Measurements from ENCODE around the gene PIGW. TPM values are rescaled to one million over a fixed set of nuclear protein-coding genes. Genes with fewer than 3 reads are reported as not detected.

Gene PIGW
- total RNA-seq (2014; rRNA removed; shearing (Covaris generic)) = 15.7 and 16.7 TPM in 2 replicates
- 17.8 and 22.6 TPM in 2 replicates for polyA plus RNA-seq (2015; cell fraction: cytosol; rRNA removed)
- polyA plus RNA-seq (2015; cell fraction: nucleus; rRNA removed) = 15.2 and 15.5 TPM in 2 replicates

DNA sequence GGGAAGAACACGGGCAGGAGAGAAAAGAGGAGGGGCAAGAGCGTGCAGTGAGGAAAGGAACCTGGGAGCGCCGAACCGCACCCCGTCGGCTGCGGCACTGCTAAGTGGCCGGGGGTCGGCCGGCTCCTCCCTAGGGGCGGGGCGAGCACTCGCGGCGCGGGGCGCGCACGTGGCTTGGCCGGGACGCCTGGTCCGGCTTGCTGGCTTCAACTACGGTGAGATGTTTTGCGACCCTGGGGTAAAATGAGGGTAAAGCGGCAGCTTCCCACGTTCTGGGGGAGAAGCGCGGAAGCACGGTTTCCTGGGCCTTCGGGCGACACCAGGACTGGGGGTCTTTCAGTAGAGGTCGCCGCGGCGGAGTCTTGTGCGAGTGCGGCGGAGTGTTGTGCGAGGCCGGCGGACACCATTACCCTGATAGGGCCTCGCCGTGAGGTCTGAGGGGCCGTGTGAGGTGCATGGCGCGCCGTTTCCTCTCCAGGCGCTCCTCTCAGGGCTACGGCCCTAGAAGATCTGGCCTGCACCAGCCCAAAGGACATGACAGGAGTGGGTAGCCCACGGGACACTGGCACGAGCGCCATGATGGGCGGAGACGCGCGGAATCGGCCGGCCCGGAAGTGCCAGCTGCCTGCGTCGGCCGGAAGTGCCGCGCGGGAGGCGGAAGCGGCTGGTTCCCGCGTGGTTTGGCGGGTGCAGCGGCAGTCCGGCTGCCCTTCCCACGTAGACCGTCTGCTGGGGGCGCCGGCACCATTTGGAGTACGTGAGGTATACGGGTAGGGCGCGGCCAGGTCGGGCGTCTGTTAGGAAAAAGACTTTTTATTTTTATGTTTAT, at the start of gene PIGW, which contains the start of gene MYO19:
Gene PIGW, plus strand, starts transcription at position 148 of the 829 bp plus-strand sequence. CDS start 2,115 bp downstream, outside the sequence.
Gene MYO19, minus strand, starts transcription at position 29 of the 829 bp plus-strand sequence. CDS start 2,330 bp downstream, outside the sequence.
- in situ Hi-C loops (cut with HindIII; ENCODE audit: low pct_unique_long_range_greater_than_20kb, low sequenced_read_pairs) = no loop called here
- peak; percentile 90 for DNase-seq (ENCODE audit: low read depth, low spot score)

DNA sequence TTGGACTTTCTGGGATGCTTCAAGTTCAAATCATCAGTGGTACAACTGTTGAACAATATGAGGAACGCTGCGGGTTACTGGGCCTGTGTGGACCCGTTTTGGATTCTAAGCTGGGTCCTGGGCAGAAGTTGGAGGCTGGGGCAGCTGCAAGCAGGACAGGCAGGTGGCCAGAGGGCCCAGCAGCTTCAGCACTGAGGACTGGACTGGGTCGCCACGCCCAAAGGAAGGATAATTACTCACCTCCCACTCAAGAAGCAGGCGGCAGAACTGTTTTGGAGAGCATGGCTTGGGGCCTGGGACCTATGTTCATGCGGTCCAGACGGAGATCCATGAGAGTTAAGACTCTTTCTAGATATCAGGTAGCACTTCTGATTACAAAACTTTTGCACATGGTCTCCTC, 49.8 kb upstream of the PIGW start:
- no peak for DNase-seq (ENCODE audit: low read depth, low spot score)
- in situ Hi-C loops (cut with HindIII; ENCODE audit: low pct_unique_long_range_greater_than_20kb, low sequenced_read_pairs) = no loop called here

DNA sequence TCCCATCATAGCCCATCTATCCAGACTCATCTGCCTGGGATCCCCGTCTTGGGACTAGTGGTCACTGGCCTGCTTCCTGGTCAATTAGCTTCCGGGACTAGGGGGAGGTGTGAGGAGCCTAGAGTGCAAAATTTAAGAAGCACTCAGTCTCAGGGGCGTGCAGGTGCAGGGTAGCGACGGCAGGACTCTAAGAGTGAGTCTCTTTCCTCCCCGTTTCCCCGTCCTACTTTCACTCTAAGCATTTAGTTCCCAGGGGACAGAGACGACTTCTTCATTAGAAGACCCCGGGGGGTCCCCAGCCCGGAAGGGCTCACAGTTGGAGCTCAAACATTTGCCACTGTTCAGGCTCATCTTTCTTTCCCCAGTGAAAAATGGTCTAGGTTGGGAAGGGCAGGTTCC, 49.0 kb upstream of the PIGW start:
- DNase-seq (ENCODE audit: low read depth, low spot score) = no peak
- in situ Hi-C loops (cut with HindIII; ENCODE audit: low pct_unique_long_range_greater_than_20kb, low sequenced_read_pairs) = no loop called here

GRCh38 chr17:36486204-36487194, 48.3 kb upstream of the PIGW start, which contains the start of gene ZNHIT3:
TSS of gene ZNHIT3 (plus strand) at chr17:36486681. CDS start at chr17:36486700, 19 bp downstream.
- peak; percentile 94 for DNase-seq (ENCODE audit: low read depth, low spot score)
- in situ Hi-C loops (cut with HindIII; ENCODE audit: low pct_unique_long_range_greater_than_20kb, low sequenced_read_pairs) = no loop called here

GRCh38 chr17:36493956-36494355, 40.8 kb upstream of the PIGW start:
- in situ Hi-C loops (cut with HindIII; ENCODE audit: low pct_unique_long_range_greater_than_20kb, low sequenced_read_pairs) = no loop called here
- DNase-seq (ENCODE audit: low read depth, low spot score) = no peak

- in situ Hi-C loops (cut with HindIII; ENCODE audit: low pct_unique_long_range_greater_than_20kb, low sequenced_read_pairs) = no loop called here
- no peak for DNase-seq (ENCODE audit: low read depth, low spot score)
Observed at GRCh38 chr17:36494674-36495073, 40.1 kb upstream of the PIGW start.

DNA sequence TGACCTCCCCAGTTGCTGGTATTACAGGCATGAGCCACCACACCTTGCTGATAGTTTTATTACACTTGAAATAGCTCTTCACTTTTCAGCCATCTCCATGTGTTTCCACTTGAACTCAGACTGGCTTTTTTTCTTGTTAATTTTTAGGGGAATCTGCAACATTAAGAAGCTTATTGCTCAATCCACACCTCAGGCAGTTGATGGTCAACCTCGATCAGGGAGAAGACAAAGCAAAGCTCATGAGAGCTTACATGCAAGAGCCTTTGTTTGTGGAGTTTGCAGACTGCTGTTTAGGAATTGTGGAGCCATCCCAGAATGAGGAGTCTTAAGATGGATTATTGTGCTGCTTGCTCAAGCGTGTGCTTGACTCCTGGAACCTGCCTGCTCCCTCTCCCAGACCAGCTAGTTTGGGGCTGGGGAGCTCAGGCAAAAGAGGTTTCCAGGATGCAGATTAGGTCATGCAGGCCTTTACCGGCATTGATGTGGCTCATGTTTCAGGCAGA, 39.7 kb upstream of the PIGW start:
- no peak for DNase-seq (ENCODE audit: low read depth, low spot score)
- in situ Hi-C loops (cut with HindIII; ENCODE audit: low pct_unique_long_range_greater_than_20kb, low sequenced_read_pairs) = no loop called here

DNA sequence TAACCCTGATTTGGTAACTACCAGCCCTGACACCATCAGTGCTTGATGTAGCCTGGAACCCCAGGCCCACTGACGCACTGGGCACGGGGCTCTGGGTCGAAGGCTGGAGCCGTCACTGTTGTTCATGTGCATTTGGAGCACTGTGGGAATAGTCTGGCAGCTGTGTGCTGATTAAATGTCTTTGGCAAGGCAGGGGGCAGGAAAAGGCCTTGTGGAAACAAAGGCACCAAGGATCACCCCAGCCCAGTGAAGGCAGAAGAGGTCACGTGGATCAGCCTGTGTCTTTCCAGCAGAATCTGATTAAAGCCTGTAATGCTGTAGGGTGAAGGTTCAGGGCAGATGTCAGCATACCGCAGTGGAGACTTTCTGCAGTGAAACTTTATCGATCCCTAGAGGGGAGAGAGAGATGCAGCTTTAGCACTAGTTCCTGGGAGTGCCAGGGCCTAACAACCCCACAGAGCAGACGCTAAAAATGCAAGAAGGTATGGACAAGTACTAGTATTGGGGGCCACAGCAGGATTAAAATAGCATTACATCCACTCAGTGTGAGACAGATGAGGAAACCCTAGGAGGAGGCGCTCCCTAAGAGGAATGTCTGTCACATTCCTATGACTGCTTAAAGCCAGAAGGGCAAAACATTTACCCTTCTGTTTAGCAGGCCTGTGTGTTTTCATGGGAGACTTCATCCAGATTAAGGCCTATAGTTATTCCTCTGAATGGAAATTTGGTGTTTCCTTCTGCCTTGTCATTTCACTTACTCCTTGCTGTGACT, 38.6 kb upstream of the PIGW start:
- DNase-seq (ENCODE audit: low read depth, low spot score) = no peak
- in situ Hi-C loops (cut with HindIII; ENCODE audit: low pct_unique_long_range_greater_than_20kb, low sequenced_read_pairs) = no loop called here

GRCh38 chr17:36498155-36498554, 36.6 kb upstream of the PIGW start:
- no peak for DNase-seq (ENCODE audit: low read depth, low spot score)
- in situ Hi-C loops (cut with HindIII; ENCODE audit: low pct_unique_long_range_greater_than_20kb, low sequenced_read_pairs) = no loop called here

GRCh38 chr17:36498560-36499300, 36.1 kb upstream of the PIGW start:
- no peak for DNase-seq (ENCODE audit: low read depth, low spot score)
- in situ Hi-C loops (cut with HindIII; ENCODE audit: low pct_unique_long_range_greater_than_20kb, low sequenced_read_pairs) = no loop called here

GRCh38 chr17:36500745-36501225, 34.0 kb upstream of the PIGW start:
- DNase-seq (ENCODE audit: low read depth, low spot score) = no peak
- in situ Hi-C loops (cut with HindIII; ENCODE audit: low pct_unique_long_range_greater_than_20kb, low sequenced_read_pairs) = no loop called here

DNA sequence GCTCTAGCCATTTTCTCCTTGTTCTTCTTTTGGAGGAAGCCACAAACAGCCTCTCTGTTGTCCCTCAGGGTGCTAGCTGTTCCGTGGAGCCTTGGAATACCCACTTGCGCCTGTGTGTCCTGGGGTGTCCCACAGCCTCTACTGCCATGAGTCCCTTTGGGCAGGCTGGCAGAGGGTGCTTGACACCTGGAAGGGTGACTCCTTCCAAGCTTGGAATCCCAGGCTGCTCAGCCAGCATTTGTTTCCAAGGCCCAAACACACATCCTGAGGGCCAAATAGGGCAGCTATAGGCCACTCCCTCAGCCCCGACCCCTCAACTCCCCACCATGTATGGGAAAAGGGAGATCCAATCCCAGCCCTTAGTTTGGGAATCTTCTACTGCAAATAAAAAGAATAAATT, 33.4 kb upstream of the PIGW start:
- DNase-seq (ENCODE audit: low read depth, low spot score) = no peak
- in situ Hi-C loops (cut with HindIII; ENCODE audit: low pct_unique_long_range_greater_than_20kb, low sequenced_read_pairs) = no loop called here

GRCh38 chr17:36501963-36502362, 32.8 kb upstream of the PIGW start:
- no peak for DNase-seq (ENCODE audit: low read depth, low spot score)
- in situ Hi-C loops (cut with HindIII; ENCODE audit: low pct_unique_long_range_greater_than_20kb, low sequenced_read_pairs) = no loop called here

DNA sequence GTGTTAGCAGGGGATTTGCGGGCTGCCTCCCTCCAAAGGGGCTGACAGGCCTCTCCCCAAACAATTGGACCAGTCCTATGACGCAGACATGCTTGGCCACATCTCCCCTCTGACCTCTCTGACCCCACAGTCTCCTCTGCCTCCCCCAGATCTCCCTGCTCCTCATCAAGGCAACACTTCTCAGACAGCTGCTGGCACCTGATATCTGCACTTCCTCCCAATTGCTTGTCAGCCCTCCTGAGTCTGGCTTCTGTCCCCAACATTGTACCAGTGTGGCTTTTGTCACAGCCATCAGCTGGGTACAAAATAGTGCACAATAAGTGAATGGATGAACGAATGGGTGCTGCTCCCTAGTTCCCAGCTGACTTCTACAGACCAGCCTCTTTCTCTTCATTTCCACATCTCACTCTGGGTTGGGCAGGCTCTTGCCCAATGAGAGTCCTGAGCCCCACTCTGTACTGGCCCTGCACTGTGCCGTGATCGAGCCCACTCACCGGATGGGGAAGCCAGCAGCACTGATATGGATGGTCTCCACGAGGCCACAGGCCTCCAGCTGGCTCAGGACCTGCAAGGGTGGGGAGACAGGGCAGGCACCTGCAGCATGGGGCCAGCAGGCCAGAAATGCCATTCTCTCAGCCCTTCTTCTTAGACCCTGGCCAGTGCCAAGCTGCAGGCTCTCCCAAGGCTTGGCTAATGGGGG, 31.2 kb upstream of the PIGW start:
- DNase-seq (ENCODE audit: low read depth, low spot score) = no peak
- in situ Hi-C loops (cut with HindIII; ENCODE audit: low pct_unique_long_range_greater_than_20kb, low sequenced_read_pairs) = no loop called here

- in situ Hi-C loops (cut with HindIII; ENCODE audit: low pct_unique_long_range_greater_than_20kb, low sequenced_read_pairs) = no loop called here
- no peak for DNase-seq (ENCODE audit: low read depth, low spot score)
Observed at GRCh38 chr17:36504156-36504545, 30.6 kb upstream of the PIGW start.

DNA sequence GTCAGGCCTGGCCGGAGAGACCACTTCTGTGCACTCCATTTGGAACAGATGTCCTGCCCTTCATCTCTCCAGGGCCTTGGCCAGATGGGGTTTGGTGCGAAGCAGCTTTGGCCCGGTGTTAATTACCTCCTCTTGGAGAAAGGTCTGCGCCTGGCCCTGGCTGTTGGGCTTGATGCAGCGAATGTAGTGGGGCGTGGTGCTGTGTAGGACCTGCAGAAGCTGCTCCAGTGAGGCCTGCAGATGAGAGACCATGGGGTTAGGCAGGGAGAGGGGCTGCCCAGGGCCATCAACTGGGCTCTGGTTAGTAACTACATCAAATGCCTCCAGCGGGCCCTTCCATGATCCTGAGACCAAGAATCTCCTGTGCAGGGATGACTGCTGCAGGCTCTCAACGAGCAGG, 29.6 kb upstream of the PIGW start:
- no peak for DNase-seq (ENCODE audit: low read depth, low spot score)
- in situ Hi-C loops (cut with HindIII; ENCODE audit: low pct_unique_long_range_greater_than_20kb, low sequenced_read_pairs) = no loop called here
